Mucosa of gallbladder (tissue), 1 donor: ENCODE measurements around the gene SLC4A4. TPM values are rescaled to one million over a fixed set of nuclear protein-coding genes. Genes with fewer than 3 reads are reported as not detected.

Experiments used
- DNase-seq: peaks from one replicate; pipeline ENCODE4 v3.0.0-alpha.2; 2020; ENCODE audit warnings: low spot score
- total RNA-seq: library from RNA; stranded (reverse); gene quantifications from one replicate; pipeline ENCODE4 v1.2.1, GENCODE V29; 2021
- donor health status: DM: no; HTN: no; CAD: no.

SLC4A4 gene
- total RNA-seq, 1 donor from 2014 or later, result 225 TPM

DNA sequence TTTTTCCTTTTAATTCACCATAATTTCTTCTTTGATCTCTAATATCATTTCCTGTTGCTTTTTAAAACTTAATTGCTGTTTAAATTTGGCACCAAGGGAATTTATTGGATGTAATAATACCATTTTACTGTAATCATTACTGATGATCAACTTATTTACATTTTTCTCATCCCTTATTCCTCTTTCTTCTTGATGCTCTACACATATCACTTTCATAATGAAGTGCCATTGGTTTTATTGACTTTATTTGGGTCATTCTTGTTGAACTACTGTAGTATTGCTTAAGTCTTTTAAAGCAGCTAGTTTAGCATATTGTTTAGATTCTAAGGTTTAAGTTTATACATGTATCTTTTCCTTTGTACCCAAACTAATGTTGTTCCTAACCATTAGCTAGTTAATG is 130.7 kb downstream of the SLC4A4 start:
- no peak for DNase-seq

DNA sequence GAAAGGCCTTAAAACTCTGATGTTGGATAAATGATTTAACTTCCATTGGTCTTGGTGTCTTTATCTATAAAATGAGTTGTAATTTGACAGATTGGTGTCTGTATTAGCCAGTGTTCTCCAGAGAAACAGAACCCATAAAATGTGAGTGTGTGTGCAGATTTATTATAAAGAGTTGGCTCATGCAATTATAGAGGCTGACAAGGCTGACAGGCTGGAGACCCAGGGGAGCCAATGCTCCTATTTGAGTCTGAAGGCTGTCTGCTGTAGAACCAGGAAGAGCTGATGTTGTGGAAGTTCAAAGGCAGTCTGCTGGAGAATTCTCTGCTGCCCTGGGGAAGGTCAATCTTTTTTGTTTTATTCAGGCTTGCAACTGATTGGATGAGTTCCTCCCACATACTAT is 131.7 kb downstream of the SLC4A4 start:
- DNase-seq, result no peak

DNA sequence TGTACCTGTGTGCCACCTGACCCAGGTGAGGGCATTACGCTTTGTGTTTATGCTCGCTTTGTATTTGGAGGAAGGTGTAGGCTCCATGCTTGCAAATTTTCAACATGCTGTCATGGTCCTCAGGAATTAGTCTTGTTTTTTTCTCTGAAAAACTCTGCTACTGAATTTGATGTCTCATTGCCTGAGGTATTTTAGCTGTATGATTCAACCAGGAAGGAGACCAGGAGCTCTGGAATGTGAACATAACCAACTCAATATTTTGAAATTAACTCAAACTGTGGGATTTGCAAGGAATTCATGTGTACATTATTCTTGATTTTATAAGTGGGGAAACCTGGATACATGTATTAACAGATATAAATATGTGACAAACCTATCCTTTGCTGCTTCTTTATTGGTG is 134.1 kb downstream of the SLC4A4 start:
- no peak for DNase-seq

DNA sequence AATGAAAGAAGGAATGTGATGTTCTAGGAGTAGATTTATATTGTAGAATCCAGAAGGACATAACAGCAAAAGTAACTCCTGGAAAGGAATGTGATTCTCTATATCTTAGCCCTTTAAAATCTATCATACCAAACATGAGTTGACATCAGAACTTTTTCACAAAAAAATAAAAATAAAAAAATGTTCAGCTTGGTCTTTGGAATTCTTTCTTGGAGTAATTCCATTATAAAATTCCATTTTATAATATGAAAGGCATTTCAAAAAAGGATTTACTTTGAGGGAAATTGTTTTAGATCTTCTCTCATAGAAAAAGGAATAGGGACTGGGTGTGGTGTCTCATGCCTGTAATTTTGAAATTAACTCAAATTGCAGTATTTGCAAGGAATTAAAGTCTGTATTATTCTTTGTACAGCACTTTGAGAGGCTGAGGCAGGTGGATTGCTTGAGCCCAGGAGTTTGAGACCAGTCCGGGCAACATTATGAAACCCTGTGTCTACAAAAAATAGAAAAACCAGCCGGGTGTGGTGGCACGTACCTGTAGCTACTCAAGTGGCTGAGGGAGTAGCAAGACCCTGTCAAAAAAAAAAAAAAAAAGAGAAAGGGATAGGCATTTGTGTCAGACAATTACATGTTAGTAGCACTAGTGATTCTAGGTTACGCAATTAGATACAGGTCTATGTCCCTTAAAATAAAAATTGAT is 134.9 kb downstream of the SLC4A4 start:
- DNase-seq, result no peak

DNA sequence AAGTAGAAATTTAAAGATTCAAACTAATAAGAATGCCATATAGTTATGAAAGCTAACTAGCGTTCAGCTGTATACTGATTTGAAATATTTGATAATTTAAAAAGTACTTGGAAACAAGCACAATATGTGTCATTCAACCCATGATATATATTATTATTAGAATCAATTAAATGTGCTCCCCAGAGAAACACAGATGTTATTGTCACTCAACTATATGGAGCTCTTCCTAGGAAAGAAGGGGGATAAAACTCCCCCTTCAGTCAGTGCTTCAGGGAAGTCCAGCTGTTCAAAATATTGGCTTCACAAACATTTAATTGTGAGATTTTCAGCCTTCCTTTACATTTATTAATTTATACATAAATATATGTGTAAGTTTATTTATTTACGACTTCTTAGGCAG is 135.9 kb downstream of the SLC4A4 start:
- no peak for DNase-seq

DNA sequence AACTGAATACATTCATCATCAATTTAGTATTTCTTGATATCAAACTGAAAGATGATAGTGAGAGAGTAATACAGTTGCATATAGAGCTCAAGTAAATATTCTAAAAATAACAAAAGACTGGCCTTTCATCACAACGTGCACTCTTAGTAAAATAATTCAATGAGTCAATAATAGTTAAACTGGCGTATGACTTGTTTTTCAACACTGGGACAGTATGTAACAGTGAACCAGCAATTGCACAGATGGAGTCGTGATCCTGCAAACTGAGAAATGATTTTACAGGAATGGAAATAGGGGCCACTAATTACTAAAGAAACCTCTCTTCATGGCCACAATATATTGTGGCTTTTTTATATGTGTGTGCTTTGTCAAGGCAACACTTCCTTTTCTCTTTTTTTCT is 137.4 kb downstream of the SLC4A4 start:
- DNase-seq, result no peak

DNA sequence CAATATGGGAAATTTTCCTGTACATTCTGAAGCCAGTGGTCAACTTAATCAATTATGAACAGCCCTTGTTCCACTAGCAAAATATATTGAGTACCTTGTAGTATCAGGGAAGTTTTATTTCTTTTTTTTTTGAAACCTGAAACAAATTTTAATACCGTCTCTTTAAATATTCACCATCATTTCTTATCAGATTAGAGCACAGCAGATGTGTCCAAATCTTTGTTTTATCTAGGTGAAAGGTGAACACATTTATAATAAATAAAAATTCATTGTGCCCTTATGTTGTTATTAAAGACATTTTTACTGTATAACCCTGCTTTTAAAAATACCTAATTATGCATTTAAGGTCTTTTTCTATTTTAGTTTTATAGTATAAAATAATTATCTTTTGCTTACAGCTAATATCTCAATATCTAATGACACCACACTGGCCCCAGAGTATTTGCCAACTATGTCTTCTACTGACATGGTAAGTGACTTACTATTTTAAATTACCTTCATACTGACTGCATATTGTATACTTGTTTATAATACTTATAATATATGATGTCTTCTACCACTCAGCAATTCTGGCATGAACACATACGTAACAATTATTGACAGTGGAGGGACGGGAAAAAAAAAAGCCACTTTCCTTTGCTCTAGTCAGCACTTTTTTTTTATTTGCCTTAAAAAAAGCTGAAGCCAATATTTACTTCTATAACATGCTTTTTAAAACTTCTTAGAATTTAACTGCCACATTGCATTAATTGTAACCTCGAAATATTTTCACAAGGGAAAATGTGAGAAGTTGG is 147.9 kb downstream of the SLC4A4 start:
- DNase-seq, result no peak

DNA sequence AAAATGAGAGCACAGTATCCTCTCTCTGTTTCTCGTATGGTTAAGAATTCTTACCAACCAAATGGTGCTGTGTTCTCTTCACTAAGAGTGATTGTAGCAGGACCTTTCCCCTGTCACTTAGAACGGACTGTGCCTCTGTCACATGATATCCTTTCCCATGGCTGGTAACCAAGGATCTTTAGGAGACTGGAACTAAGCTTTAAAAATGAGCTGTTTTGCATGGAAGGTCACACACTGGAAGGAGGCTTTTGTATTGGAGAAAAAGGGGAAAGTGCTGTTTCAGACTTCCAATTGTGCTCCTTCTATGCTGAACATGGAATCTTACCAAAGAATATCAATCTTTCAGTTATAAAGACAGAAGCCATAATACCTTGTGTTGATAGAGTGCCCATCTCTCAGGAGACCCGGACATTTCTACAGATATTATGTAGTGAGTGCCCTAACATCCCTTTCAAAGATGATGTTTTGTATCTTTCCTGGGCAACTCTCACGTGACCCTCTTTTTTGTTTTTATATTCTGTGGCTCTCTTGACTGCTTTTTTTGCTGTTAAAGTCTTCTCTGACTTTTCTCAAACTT is 148.6 kb downstream of the SLC4A4 start:
- no peak for DNase-seq

DNA sequence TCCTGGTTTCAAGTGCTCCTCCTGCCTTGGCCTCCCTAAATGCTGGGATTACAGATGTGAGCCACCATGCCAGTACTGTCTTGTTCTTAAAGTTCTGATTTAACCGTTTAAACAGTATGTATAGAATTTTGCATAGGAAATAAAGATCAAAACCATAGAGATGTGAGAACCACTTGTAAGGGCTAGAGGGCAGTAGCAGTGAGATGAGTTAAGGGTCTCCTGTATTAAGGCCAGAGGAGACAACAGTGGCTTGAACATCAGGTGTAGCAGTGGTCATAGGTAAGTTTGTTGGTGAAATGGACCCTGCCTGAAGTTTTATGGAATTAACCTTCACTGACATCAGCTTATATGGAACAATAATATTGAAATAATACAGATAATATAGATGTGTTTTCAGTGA is 155.7 kb downstream of the SLC4A4 start:
- DNase-seq, result no peak

DNA sequence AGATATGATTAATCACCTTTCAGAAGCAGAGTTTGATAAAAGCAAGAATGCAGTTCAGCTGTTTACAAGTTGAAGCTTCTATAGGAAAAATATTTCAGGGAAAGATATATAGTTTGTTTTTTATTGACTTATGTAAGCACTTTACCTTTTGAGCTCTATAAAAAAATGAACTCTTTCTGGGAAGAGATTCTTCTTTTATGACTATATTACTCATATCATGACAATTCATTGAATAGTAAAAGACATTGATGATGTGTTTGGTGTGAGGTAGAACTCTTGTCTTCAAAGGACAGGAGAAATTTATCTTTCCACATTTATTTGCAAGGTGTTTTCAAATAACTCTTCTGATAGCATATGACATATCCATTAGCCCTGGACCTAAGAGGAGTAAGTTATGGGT is 156.6 kb downstream of the SLC4A4 start:
- DNase-seq, result no peak

DNA sequence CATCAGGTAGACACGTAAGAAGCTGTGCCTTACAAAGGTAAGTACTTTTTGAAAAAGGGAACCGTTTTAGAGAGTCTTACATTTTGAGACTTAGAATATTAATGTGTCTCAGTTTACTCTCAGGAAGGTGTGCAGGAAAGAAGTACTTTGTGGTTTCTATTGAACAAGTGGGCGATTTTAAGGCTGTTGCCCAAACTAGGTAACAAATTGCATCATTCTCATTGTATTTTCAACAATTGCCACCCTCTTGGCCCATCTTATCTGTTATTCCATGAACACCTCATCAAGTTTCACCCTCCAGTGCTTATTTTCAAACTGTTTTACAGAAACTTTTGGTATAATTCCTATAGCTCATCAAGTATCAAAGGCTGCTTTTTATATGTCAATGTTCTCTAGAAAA is 158.3 kb downstream of the SLC4A4 start:
- DNase-seq, result no peak

DNA sequence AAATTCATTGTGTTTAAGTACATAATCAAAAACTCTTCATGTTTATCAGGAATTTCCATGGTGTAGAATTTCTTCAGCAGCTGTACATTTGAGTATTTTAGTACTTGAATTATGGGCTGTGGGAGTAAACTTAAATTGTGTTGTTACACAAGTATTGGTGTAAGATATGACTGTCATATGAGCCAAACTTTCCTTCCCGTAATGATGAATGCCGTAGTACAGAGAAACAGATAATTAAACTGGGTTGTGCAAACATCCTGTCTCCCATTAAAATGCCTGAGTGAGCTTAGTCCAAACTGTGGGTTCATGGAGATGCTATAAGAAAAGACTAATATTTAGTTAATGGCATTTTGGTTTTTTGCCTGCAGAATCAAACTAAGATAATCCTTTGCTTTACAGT is 159.2 kb downstream of the SLC4A4 start:
- no peak for DNase-seq

DNA sequence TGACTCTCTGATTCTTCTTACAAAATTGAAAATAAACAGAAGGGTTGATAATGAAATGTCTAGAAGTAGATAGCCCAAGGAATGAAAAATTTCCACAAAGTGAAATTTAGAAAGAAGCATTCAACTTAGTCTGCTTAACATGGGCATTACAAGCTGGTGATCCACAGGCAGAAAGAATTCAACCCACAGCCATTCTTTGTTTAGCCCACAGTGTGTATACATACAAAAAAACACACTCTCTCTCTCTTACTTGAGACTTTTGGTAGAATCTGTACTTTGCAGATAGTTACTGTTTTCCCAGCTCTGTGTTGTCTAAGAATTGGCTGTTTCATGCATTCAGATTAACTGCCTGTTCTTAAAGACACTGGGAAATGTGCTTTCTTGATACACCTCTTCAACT is 159.8 kb downstream of the SLC4A4 start:
- DNase-seq, result no peak

DNA sequence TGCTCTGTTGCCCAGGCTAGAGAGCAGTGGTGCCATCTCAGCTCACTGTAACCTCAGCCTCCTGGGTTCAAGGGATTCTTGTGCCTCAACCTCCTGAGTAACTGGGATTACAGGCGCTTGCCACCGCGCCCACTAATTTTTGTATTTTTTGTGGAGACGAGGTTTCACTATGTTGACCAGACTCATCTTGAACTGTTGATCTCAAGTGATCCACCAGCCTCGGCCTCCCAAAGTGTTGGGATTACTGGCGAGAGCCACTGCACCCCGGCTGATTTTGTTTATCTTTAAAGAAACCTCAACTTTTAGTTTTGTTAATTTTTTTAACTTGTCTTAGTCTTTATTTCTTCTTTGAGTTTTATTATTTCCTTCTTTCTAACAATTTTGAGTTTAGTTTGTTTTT is 163.2 kb downstream of the SLC4A4 start:
- no peak for DNase-seq

DNA sequence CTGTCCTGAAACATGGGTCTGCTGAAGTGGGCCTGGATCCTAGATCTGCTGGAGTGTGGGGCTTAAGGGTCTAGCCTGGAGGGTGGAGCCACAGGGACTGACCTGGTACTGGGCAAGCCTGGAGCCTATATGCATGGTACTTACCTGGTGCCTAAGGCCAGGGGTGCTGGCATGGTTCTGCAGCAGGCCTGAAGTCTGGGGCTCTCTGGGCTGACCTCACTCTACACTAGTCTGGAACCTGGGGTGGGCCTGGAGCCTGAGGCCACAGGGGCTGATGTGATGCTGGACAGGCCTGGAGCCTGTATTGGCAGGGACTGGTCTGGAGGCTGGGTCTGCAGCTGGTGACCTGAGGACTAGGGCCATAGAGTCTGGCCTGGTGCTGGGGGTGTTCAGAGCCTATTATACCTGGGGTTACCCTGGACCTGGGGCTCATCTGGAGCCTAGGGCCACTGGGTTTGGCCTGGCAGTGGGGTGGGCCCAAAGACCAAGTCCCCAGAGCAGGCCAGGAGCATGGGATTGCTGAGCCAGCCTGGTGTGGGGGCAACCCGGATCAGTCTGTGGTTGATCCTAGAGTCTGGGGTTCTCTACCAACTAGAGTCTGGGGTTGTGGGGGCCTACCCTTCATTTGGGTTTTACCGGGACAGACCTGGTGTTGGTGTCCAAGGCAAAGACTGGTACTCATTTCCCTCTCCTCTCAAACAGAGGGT is 179.6 kb downstream of the SLC4A4 start:
- no peak for DNase-seq

DNA sequence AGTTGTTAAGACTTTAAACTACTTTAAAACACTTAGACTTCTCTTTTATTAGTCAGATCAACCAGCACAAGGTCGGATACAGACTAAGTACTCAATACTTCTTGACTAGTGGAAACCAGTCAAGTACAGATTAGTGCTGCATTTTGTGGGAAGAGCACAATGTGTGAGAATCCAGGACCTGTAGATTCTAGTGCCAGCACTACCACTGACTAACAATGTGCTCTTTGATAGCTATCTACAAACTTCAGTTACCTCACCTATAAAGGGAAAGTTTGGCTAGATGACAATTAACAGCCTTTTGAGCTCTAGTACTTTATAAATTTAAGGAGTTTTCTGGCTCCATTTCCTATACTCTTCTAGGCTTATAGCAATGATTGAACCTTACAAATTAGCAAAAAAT is 181.5 kb downstream of the SLC4A4 start:
- no peak for DNase-seq

DNA sequence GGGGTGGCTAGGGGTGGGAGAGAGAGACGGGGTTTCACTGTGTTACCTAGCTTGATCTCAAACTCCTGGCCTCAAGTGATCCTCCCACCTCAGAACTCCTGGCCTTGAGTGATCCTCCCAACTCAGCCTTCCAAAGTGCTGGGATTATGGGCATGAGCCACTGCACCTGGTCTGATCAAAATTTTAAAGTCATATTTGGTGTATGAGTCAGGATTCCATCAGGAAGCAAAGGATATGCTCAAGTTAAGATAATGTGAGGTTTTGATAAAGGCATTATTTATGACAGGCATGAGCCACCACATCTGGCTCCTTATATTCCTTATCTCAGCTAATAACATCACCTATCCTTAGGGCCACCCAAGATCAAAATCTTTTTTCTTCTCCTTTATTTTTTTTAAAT is 182.0 kb downstream of the SLC4A4 start:
- no peak for DNase-seq

DNA sequence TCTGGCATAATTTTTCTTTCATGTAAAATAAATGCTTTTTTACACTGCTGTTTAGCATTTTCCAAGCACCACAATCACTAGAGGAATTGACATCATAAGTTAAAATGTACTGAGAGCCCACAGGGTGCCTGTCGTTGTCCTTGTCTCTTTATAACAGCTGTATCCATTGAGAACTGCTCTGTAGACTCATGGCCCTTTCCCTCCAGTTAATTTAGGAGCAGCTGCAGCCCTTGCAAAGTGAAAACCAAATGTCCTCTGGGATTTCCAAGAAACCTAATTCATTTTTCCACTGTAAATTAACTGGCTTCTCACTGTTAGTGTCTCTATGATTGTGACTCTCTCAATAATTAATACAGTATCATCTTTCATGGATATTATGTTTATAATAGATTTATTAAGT is 185.9 kb downstream of the SLC4A4 start:
- DNase-seq, result no peak

DNA sequence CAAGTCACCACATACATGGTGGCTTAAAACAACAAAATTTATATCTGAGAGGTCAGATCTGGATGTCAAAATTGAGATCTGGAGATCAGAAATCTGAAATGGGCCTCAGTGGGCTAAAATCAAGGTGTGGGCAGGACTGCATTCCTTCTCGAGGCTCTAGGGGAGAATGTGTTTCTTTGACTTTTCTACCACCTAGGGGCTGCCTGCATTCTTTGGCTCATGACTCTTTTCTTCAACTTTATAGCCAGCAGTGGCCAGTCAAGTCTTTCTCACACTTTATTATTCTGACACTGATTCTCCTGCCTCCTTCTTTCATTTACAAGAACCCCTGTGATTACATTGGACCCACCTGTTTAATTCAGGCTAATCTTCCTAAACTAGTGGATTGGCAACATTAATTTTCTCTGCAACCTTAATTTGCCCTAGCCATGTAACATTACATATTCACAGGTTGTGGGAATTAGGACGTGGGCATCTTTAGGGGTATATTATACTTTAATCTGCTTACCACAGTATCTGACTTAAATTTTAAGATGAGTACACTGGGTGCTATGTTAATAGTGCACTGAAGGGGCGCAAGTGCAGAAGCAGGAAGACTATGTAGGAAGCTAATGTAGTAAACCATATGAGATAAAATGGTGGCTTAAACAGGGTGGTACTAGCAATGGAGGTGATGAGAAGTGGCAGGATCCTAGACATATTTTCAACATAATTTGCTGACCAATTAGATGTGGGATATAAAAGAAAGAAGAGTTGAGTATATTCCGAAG is 188.0 kb downstream of the SLC4A4 start:
- no peak for DNase-seq

DNA sequence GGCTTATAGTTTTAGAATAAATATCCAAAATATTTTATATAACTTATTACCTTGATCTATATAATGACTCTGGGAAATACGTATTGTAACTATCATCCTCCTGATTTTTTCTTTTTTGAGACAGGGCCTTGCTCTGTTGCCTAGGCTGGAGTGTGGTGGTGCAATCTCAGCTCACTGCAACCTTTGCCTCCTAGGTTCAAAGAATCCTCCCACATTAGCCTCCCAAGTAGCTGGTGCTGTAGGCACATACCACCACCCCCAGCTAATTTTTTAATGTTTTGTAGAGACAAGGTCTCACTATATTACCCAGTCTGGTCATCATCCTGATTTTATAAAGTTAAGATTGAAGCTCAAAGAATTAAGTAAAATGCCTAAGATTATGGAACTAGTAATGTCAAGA is 193.6 kb downstream of the SLC4A4 start:
- DNase-seq, result no peak

DNA sequence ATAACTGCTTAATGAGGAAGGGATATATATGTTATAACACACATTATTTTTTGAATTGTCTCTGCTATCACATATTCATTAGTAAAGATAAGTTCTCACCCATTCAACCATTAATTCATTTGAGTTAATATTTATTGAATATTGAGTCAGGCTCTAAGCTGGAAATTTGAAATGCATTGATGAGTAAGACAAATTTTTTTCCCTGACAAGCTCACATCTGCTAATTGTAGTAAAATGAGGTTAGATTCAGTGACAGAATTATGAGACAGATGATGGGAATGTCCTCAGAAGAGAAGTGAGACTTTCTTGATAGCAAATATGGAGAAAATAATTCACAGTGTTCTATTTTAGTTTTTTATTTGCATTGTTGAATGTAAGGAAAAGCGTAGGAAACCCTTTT is 194.3 kb downstream of the SLC4A4 start:
- no peak for DNase-seq

DNA sequence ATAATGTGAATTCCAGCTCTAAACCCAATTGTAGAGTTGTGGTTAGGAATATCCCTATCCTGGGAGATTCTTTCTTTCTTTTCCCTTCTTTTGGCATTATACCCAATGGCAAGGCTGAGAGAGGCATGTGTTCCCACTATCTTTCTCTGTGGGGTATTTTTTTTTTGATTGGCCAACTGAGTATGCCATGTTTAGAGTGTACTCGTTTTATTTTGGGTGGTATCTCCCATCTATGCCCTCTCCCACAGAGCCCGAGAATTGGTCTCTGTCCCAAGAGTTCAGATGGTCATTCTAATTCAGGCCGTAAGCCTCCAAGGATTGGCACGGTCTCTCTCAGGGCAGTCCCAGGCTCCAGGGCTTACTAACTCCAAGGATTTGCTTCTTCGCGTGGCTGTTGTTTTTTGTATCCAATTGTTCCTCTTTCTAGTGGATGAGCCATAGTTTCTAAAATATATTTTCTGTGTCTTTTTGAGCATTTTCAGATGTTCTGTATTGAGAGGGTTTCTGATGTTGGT is 198.8 kb downstream of the SLC4A4 start:
- DNase-seq, result no peak
